ENCODE measurements around the gene ROS1.
"Not testable (repeated sequence)": the region's sequence is repeated elsewhere in the genome, so short reads cannot be mapped to it uniquely, and the experiment has no call there.

Gene ROS1

GRCh38 chr6:117375446-117375845 is 50.3 kb downstream of the ROS1 start:
- Histone ChIP-seq H3K27ac (ENCODE audit: low read length, poor library complexity, severe bottlenecking) (no peak overlapping the region), H2BK15ac (ENCODE audit: low read depth, poor library complexity, severe bottlenecking) (no peak overlapping the region), H3K9ac (ENCODE audit: low read length) (no peak overlapping the region), H3K36me3 (ENCODE audit: control insufficient read depth in 1 of 2, insufficient read depth in 2 of 2, low read depth in 1 of 2, low read length in 2 of 2) (no peaks in the 10 kb centered on the region), H2BK12ac (ENCODE audit: low read length in 2 of 2) (no peak overlapping the region), H3K4me3 (ENCODE audit: insufficient read depth in 1 of 2, low read depth in 1 of 2, low read length in 2 of 2) (no peak overlapping the region), H2AK5ac (ENCODE audit: low read length, severe bottlenecking) (no peak overlapping the region), H3K9me3 (ENCODE audit: control insufficient read depth, low read length) (no peaks in the 10 kb centered on the region), H3K4ac (ENCODE audit: low read depth in 1 of 2, low read length in 2 of 2) (no peak overlapping the region), H3K14ac (ENCODE audit: low read length in 2 of 2) (no peak overlapping the region), H4K8ac (ENCODE audit: low read length) (no peak overlapping the region), H3K23ac (ENCODE audit: low read length in 2 of 2) (no peak overlapping the region), H3K4me2 (ENCODE audit: low read length, poor library complexity, severe bottlenecking) (no peak overlapping the region), H2AFZ (ENCODE audit: low read depth, low read length) (no peak overlapping the region), H3K18ac (ENCODE audit: low read depth in 1 of 2, low read length in 2 of 2) (no peak overlapping the region), H3K4me1 (ENCODE audit: control insufficient read depth, insufficient read depth, low read depth, low read length) (no peaks in the 10 kb centered on the region), H3K79me1 (replicated peaks; ENCODE audit: low read length, poor library complexity, severe bottlenecking) (no peaks in the 10 kb centered on the region), H4K91ac (ENCODE audit: low read length) (no peak overlapping the region), H3K27me3 (ENCODE audit: control insufficient read depth in 1 of 2, insufficient read depth in 1 of 2, low read length in 2 of 2) (no peaks in the 10 kb centered on the region), H2BK120ac (ENCODE audit: low read depth, low read length) (no peak overlapping the region), H2BK5ac (ENCODE audit: low read depth, low read length, poor library complexity, severe bottlenecking) (no peak overlapping the region)
- no peak for DNase-seq

- Histone ChIP-seq H2AK5ac (ENCODE audit: low read length, severe bottlenecking) (no peak overlapping the region), H3K23ac (ENCODE audit: low read length in 2 of 2) (no peak overlapping the region), H3K79me1 (replicated peaks; ENCODE audit: low read length, poor library complexity, severe bottlenecking) (no peaks in the 10 kb centered on the region), H2BK5ac (ENCODE audit: low read depth, low read length, poor library complexity, severe bottlenecking) (no peak overlapping the region), H4K8ac (ENCODE audit: low read length) (no peak overlapping the region), H3K14ac (ENCODE audit: low read length in 2 of 2) (no peak overlapping the region), H3K4me1 (ENCODE audit: control insufficient read depth, insufficient read depth, low read depth, low read length) (no peaks in the 10 kb centered on the region), H3K27me3 (ENCODE audit: control insufficient read depth in 1 of 2, insufficient read depth in 1 of 2, low read length in 2 of 2) (no peaks in the 10 kb centered on the region), H2BK120ac (ENCODE audit: low read depth, low read length) (no peak overlapping the region), H3K4ac (ENCODE audit: low read depth in 1 of 2, low read length in 2 of 2) (no peak overlapping the region), H4K91ac (ENCODE audit: low read length) (no peak overlapping the region), H3K9ac (ENCODE audit: low read length) (no peak overlapping the region), H3K4me3 (ENCODE audit: insufficient read depth in 1 of 2, low read depth in 1 of 2, low read length in 2 of 2) (no peak overlapping the region), H3K4me2 (ENCODE audit: low read length, poor library complexity, severe bottlenecking) (no peak overlapping the region), H3K18ac (ENCODE audit: low read depth in 1 of 2, low read length in 2 of 2) (no peak overlapping the region), H2BK12ac (ENCODE audit: low read length in 2 of 2) (no peak overlapping the region), H2AFZ (ENCODE audit: low read depth, low read length) (no peak overlapping the region), H3K9me3 (ENCODE audit: control insufficient read depth, low read length) (no peaks in the 10 kb centered on the region), H3K27ac (ENCODE audit: low read length, poor library complexity, severe bottlenecking) (no peak overlapping the region), H3K36me3 (ENCODE audit: control insufficient read depth in 1 of 2, insufficient read depth in 2 of 2, low read depth in 1 of 2, low read length in 2 of 2) (no peaks in the 10 kb centered on the region), H2BK15ac (ENCODE audit: low read depth, poor library complexity, severe bottlenecking) (no peak overlapping the region)
- 94% methylated on average over 33 of the region's 33 CpGs for whole genome bisulfite sequencing
- no peak for DNase-seq
Measured at GRCh38 chr6:117373211-117373813, 52.4 kb downstream of the ROS1 start.

GRCh38 chr6:117372289-117372688 is 53.5 kb downstream of the ROS1 start:
- not testable (repeated sequence) for H2BK5ac ChIP-seq (ENCODE audit: low read depth, low read length, poor library complexity, severe bottlenecking); H2AK5ac ChIP-seq (ENCODE audit: low read length, severe bottlenecking); H3K9me3 ChIP-seq (ENCODE audit: control insufficient read depth, low read length); H3K79me1 ChIP-seq (replicated peaks; ENCODE audit: low read length, poor library complexity, severe bottlenecking); H3K36me3 ChIP-seq (ENCODE audit: control insufficient read depth in 1 of 2, insufficient read depth in 2 of 2, low read depth in 1 of 2, low read length in 2 of 2); H3K14ac ChIP-seq (ENCODE audit: low read length in 2 of 2); H2BK15ac ChIP-seq (ENCODE audit: low read depth, poor library complexity, severe bottlenecking); H2BK120ac ChIP-seq (ENCODE audit: low read depth, low read length); H3K23ac ChIP-seq (ENCODE audit: low read length in 2 of 2); H3K4me2 ChIP-seq (ENCODE audit: low read length, poor library complexity, severe bottlenecking); H3K4ac ChIP-seq (ENCODE audit: low read depth in 1 of 2, low read length in 2 of 2); H2AFZ ChIP-seq (ENCODE audit: low read depth, low read length); H3K27me3 ChIP-seq (ENCODE audit: control insufficient read depth in 1 of 2, insufficient read depth in 1 of 2, low read length in 2 of 2); H3K18ac ChIP-seq (ENCODE audit: low read depth in 1 of 2, low read length in 2 of 2); H4K91ac ChIP-seq (ENCODE audit: low read length); H4K8ac ChIP-seq (ENCODE audit: low read length); DNase-seq; H3K4me1 ChIP-seq (ENCODE audit: control insufficient read depth, insufficient read depth, low read depth, low read length); H3K4me3 ChIP-seq (ENCODE audit: insufficient read depth in 1 of 2, low read depth in 1 of 2, low read length in 2 of 2); H2BK12ac ChIP-seq (ENCODE audit: low read length in 2 of 2); H3K27ac ChIP-seq (ENCODE audit: low read length, poor library complexity, severe bottlenecking); H3K9ac ChIP-seq (ENCODE audit: low read length)
- 90% methylated on average over 8 of the region's 8 CpGs for WGBS

GRCh38 chr6:117371492-117371891 is 54.2 kb downstream of the ROS1 start:
- Histone ChIP-seq H3K9me3 (ENCODE audit: control insufficient read depth, low read length) (no peaks in the 10 kb centered on the region), H3K27ac (ENCODE audit: low read length, poor library complexity, severe bottlenecking) (no peak overlapping the region), H3K4me1 (ENCODE audit: control insufficient read depth, insufficient read depth, low read depth, low read length) (no peaks in the 10 kb centered on the region), H2BK5ac (ENCODE audit: low read depth, low read length, poor library complexity, severe bottlenecking) (no peak overlapping the region), H2BK15ac (ENCODE audit: low read depth, poor library complexity, severe bottlenecking) (no peak overlapping the region), H3K79me1 (replicated peaks; ENCODE audit: low read length, poor library complexity, severe bottlenecking) (no peaks in the 10 kb centered on the region), H2AFZ (ENCODE audit: low read depth, low read length) (no peak overlapping the region), H3K36me3 (ENCODE audit: control insufficient read depth in 1 of 2, insufficient read depth in 2 of 2, low read depth in 1 of 2, low read length in 2 of 2) (no peaks in the 10 kb centered on the region), H3K4me2 (ENCODE audit: low read length, poor library complexity, severe bottlenecking) (no peak overlapping the region), H3K9ac (ENCODE audit: low read length) (no peak overlapping the region), H4K91ac (ENCODE audit: low read length) (no peak overlapping the region), H2AK5ac (ENCODE audit: low read length, severe bottlenecking) (no peak overlapping the region), H4K8ac (ENCODE audit: low read length) (no peak overlapping the region), H3K23ac (ENCODE audit: low read length in 2 of 2) (no peak overlapping the region), H3K27me3 (ENCODE audit: control insufficient read depth in 1 of 2, insufficient read depth in 1 of 2, low read length in 2 of 2) (peaks cover 0 to 4% of the 10 kb centered on the region in 2 experiments), H3K4ac (ENCODE audit: low read depth in 1 of 2, low read length in 2 of 2) (no peak overlapping the region), H2BK120ac (ENCODE audit: low read depth, low read length) (no peak overlapping the region), H2BK12ac (ENCODE audit: low read length in 2 of 2) (no peak overlapping the region), H3K4me3 (ENCODE audit: insufficient read depth in 1 of 2, low read depth in 1 of 2, low read length in 2 of 2) (no peak overlapping the region), H3K18ac (ENCODE audit: low read depth in 1 of 2, low read length in 2 of 2) (no peak overlapping the region), H3K14ac (ENCODE audit: low read length in 2 of 2) (no peak overlapping the region)
- WGBS, result 86% methylated on average over 4 of the region's 4 CpGs
- no peak for DNase-seq
